MM.1S (cell line): Measurements from ENCODE around the gene ADAMTS3.

Experiments used
- DNase-seq: peaks from one replicate; pipeline ENCODE4 v3.0.0-alpha.2; 2015
- H2AFZ ChIP-seq: fragments of 300-600 bp; sonication (generic); 2 replicates; pipeline ENCODE4 v1.6.0; 2016; ENCODE audit warnings: antibody characterized with exemption, low read length
- H3F3A ChIP-seq: fragments of 300-600 bp; sonication (generic); 2 replicates; pipeline ENCODE4 v1.6.1; 2016; ENCODE audit warnings: mild to moderate bottlenecking, antibody characterized with exemption, low read length, moderate library complexity, mixed read lengths; ENCODE audit not compliant: insufficient read depth
- H3K27ac ChIP-seq: fragments of 300-600 bp; sonication (generic); 2 replicates; pipeline ENCODE4 v1.5.1; 2016; ENCODE audit warnings: mild to moderate bottlenecking, low read length
- H3K27me3 ChIP-seq: fragments of 300-600 bp; sonication (generic); replicated peaks from 2 replicates; pipeline ENCODE4 v1.6.0; 2016; ENCODE audit warnings: low read length; ENCODE audit not compliant: insufficient read depth
- H3K36me3 ChIP-seq: fragments of 300-600 bp; sonication (generic); replicated peaks from 2 replicates; pipeline ENCODE4 v1.6.1; 2016; ENCODE audit warnings: mild to moderate bottlenecking, low read length, mixed read lengths; ENCODE audit not compliant: insufficient read depth
- H3K4me1 ChIP-seq: fragments of 300-600 bp; sonication (generic); 2 replicates; pipeline ENCODE4 v1.6.1; 2016; ENCODE audit warnings: low read length, mixed read lengths
- H3K4me2 ChIP-seq: fragments of 300-600 bp; sonication (generic); 2 replicates; pipeline ENCODE4 v1.6.0; 2016; ENCODE audit warnings: low read depth, low read length
- H3K4me3 ChIP-seq: fragments of 300-600 bp; sonication (generic); 2 replicates; pipeline ENCODE4 v1.5.1; 2016; ENCODE audit warnings: low read length, mixed read lengths
- H3K79me2 ChIP-seq: fragments of 300-600 bp; sonication (generic); 2 replicates; pipeline ENCODE4 v1.6.1; 2016; ENCODE audit warnings: mixed run types, low read length, mixed read lengths
- H3K9ac ChIP-seq: fragments of 300-600 bp; sonication (generic); 2 replicates; pipeline ENCODE4 v1.6.1; 2016; ENCODE audit warnings: low read length, mixed read lengths
- H3K9me2 ChIP-seq: fragments of 300-600 bp; sonication (generic); replicated peaks from 2 replicates; pipeline ENCODE4 v1.6.1; 2016; ENCODE audit warnings: mild to moderate bottlenecking, low read length, mixed read lengths; ENCODE audit not compliant: insufficient read depth
- H3K9me3 ChIP-seq: fragments of 300-600 bp; sonication (generic); replicated peaks from 2 replicates; pipeline ENCODE4 v1.6.1; 2016; ENCODE audit warnings: mild to moderate bottlenecking, low read length, mixed read lengths; ENCODE audit not compliant: insufficient read depth
- H4K20me1 ChIP-seq: fragments of 300-600 bp; sonication (generic); 2 replicates; pipeline ENCODE4 v1.6.1; 2016; ENCODE audit warnings: mild to moderate bottlenecking, low read length, moderate library complexity, mixed read lengths; ENCODE audit not compliant: insufficient read depth
- EZH2 ChIP-seq: fragments of 300-600 bp; sonication (generic); optimal IDR thresholded peaks from 2 replicates; pipeline ENCODE3; 2017; ENCODE audit warnings: low read depth, mild to moderate bottlenecking, antibody characterized with exemption, low read length, mixed read lengths
- EZH2phosphoT487 ChIP-seq: fragments of 300-600 bp; sonication (generic); IDR thresholded peaks from 2 replicates; pipeline ENCODE4 v1.6.1; 2018; ENCODE audit warnings: antibody characterized with exemption, low read length
- TF ChIP-seq, protein P1 (sequence below): fragments of 300-600 bp; sonication (generic); IDR thresholded peaks from 2 replicates; pipeline ENCODE4 v1.5.1; 2016; ENCODE audit warnings: antibody characterized with exemption, low read length, mixed read lengths

The ADAMTS3 gene

DNA sequence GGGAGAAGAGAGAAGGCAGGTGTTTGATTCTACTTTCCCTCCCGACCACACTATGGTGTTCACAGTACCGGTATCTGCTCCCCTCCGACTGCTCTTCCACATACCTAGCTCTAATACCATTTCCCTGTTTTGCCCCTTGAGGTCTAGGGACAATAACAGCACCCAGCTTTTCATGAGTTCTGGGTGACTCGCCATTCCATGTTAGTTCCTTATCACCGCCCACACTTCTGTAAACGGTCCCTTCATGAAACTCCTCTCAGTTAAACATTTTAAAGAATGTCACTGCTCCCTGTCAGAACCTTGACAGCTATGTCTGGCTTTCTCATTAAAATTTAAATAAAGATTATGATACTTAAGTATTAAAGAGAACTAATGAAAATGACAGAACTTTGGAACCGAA lies 136.7 kb downstream of the ADAMTS3 start:
- no peak overlapping the region for H3K9ac ChIP-seq
- no peak overlapping the region for H3K27ac ChIP-seq
- no peak overlapping the region for H3K4me3 ChIP-seq
- H3K9me3 ChIP-seq = no peaks in the 10 kb centered on the region
- no peaks in the 10 kb centered on the region for H3K36me3 ChIP-seq
- TF ChIP-seq, protein P1, sequence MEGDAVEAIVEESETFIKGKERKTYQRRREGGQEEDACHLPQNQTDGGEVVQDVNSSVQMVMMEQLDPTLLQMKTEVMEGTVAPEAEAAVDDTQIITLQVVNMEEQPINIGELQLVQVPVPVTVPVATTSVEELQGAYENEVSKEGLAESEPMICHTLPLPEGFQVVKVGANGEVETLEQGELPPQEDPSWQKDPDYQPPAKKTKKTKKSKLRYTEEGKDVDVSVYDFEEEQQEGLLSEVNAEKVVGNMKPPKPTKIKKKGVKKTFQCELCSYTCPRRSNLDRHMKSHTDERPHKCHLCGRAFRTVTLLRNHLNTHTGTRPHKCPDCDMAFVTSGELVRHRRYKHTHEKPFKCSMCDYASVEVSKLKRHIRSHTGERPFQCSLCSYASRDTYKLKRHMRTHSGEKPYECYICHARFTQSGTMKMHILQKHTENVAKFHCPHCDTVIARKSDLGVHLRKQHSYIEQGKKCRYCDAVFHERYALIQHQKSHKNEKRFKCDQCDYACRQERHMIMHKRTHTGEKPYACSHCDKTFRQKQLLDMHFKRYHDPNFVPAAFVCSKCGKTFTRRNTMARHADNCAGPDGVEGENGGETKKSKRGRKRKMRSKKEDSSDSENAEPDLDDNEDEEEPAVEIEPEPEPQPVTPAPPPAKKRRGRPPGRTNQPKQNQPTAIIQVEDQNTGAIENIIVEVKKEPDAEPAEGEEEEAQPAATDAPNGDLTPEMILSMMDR = no peak
- TF ChIP-seq EZH2phosphoT487 = no peak
- no peak for TF ChIP-seq EZH2
- H3K27me3 ChIP-seq = no peaks in the 10 kb centered on the region
- DNase-seq = no peak
- H3K9me2 ChIP-seq = no peaks in the 10 kb centered on the region
- H3K79me2 ChIP-seq = no peaks in the 10 kb centered on the region
- no peaks in the 10 kb centered on the region for H4K20me1 ChIP-seq
- H3K4me2 ChIP-seq = no peak overlapping the region
- no peaks in the 10 kb centered on the region for H3F3A ChIP-seq
- no peaks in the 10 kb centered on the region for H3K4me1 ChIP-seq
- H2AFZ ChIP-seq = no peak overlapping the region

DNA sequence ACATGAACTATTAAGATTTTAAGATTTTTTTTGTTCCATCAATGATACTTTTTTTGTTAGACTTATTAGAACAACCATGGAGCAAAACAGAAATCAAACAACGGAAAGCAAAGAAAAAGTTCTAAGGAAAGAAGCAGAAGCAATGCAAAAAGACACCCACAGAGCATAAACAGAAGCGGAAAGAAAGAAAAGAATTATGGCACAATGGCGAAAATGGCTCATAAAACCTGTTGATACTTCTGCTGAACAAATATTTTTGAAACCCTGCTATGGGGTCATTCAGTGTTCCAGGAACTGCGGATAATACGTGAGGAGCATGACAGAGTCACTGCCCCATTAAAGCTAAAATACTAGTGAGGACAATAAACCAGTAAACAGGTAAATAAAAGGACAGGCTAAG lies 138.0 kb downstream of the ADAMTS3 start:
- Histone ChIP-seq H3F3A (no peaks in the 10 kb centered on the region), H3K9me2 (no peaks in the 10 kb centered on the region), H3K4me1 (no peaks in the 10 kb centered on the region), H3K9me3 (no peaks in the 10 kb centered on the region), H3K4me3 (no peak overlapping the region), H3K27me3 (no peaks in the 10 kb centered on the region), H3K9ac (no peak overlapping the region), H4K20me1 (no peaks in the 10 kb centered on the region), H2AFZ (no peak overlapping the region), H3K79me2 (no peaks in the 10 kb centered on the region), H3K27ac (no peak overlapping the region), H3K4me2 (no peak overlapping the region), H3K36me3 (no peaks in the 10 kb centered on the region)
- TF ChIP-seq, protein P1 = no peak
- TF ChIP-seq EZH2phosphoT487 (no peak), EZH2 (no peak)
- no peak for DNase-seq

DNA sequence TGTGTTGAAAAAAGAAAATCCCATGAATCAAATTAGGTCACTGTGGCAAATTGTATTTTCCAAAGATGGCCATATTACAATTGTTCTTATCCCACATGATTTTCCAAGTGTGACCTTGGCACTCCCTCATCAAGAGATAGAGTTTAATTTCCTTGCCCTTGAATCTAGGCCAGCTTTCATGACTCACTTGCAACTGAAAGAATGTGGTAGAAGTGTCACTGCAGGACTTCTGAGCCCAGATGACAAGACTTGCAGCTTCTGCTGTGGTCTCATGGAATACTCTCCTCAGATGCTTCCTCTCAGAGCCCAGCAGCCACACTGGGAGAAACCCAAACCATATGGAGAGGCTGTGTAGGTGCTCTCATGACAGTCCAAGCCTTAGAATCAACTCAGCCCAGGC lies 139.0 kb downstream of the ADAMTS3 start:
- H2AFZ ChIP-seq = no peak overlapping the region
- no peaks in the 10 kb centered on the region for H3K4me1 ChIP-seq
- no peaks in the 10 kb centered on the region for H3K36me3 ChIP-seq
- DNase-seq = no peak
- no peaks in the 10 kb centered on the region for H3F3A ChIP-seq
- no peak overlapping the region for H3K4me2 ChIP-seq
- no peaks in the 10 kb centered on the region for H3K27me3 ChIP-seq
- no peaks in the 10 kb centered on the region for H4K20me1 ChIP-seq
- TF ChIP-seq, protein P1 = no peak
- TF ChIP-seq EZH2phosphoT487 (no peak), EZH2 (no peak)
- H3K9ac ChIP-seq = no peak overlapping the region
- no peak overlapping the region for H3K27ac ChIP-seq
- no peaks in the 10 kb centered on the region for H3K9me2 ChIP-seq
- H3K79me2 ChIP-seq = no peaks in the 10 kb centered on the region
- H3K4me3 ChIP-seq = no peak overlapping the region
- no peaks in the 10 kb centered on the region for H3K9me3 ChIP-seq
